Epidermal melanocyte (primary cell): ENCODE results near the gene PPT1.

Experiments used
- DNase-seq: peaks from one replicate; pipeline ENCODE4 v3.0.0; 2011; ENCODE audit warnings: low spot score; ENCODE audit not compliant: insufficient read length

Gene PPT1

GRCh38 chr1:40096977-40097782 lies at the start of gene PPT1:
PPT1 (minus strand) TSS chr1:40097252; CDS start chr1:40097238, 14 bp downstream.
- peak; percentile 66 for DNase-seq

- no peak for DNase-seq
These were observed 47.0 kb upstream of the PPT1 start for GRCh38 chr1:40143891-40144575.

- no peak for DNase-seq
These were observed 45.0 kb upstream of the PPT1 start for GRCh38 chr1:40141878-40142535.

GRCh38 chr1:40140211-40140973 lies 43.3 kb upstream of the PPT1 start:
- no peak for DNase-seq

GRCh38 chr1:40133839-40134238 lies 36.8 kb upstream of the PPT1 start:
- no peak for DNase-seq

GRCh38 chr1:40133312-40133665 lies 36.2 kb upstream of the PPT1 start:
- no peak for DNase-seq

- DNase-seq, result no peak
These were observed 35.6 kb upstream of the PPT1 start for GRCh38 chr1:40132383-40133311.

GRCh38 chr1:40130892-40131291 lies 33.8 kb upstream of the PPT1 start:
- no peak for DNase-seq

- no peak for DNase-seq
These were observed 25.8 kb upstream of the PPT1 start for GRCh38 chr1:40122855-40123254.

GRCh38 chr1:40120128-40120527 lies 23.1 kb upstream of the PPT1 start:
- DNase-seq, result no peak

GRCh38 chr1:40114400-40114799 lies 17.3 kb upstream of the PPT1 start:
- no peak for DNase-seq

GRCh38 chr1:40110389-40110788 lies 13.3 kb upstream of the PPT1 start:
- DNase-seq, result no peak

- DNase-seq, result no peak
These were observed 10.4 kb upstream of the PPT1 start for GRCh38 chr1:40107290-40107959.

GRCh38 chr1:40105028-40105427 lies 8.0 kb upstream of the PPT1 start:
- DNase-seq, result no peak

GRCh38 chr1:40102896-40103295 lies 5.8 kb upstream of the PPT1 start:
- DNase-seq, result no peak

- no peak for DNase-seq
These were observed 5.0 kb upstream of the PPT1 start for GRCh38 chr1:40102038-40102437.

GRCh38 chr1:40096646-40096976 lies 441 bp downstream of the PPT1 start:
- DNase-seq, result no peak

- no peak for DNase-seq
These were observed 1.2 kb downstream of the PPT1 start for GRCh38 chr1:40095806-40096205.

- no peak for DNase-seq
These were observed 2.5 kb downstream of the PPT1 start for GRCh38 chr1:40094466-40095110.
